Measurements from ENCODE around the gene PCYT2.
A peak's percentile ranks its signal among the peaks of the same experiment; 100 is the strongest.

PCYT2 gene

DNA sequence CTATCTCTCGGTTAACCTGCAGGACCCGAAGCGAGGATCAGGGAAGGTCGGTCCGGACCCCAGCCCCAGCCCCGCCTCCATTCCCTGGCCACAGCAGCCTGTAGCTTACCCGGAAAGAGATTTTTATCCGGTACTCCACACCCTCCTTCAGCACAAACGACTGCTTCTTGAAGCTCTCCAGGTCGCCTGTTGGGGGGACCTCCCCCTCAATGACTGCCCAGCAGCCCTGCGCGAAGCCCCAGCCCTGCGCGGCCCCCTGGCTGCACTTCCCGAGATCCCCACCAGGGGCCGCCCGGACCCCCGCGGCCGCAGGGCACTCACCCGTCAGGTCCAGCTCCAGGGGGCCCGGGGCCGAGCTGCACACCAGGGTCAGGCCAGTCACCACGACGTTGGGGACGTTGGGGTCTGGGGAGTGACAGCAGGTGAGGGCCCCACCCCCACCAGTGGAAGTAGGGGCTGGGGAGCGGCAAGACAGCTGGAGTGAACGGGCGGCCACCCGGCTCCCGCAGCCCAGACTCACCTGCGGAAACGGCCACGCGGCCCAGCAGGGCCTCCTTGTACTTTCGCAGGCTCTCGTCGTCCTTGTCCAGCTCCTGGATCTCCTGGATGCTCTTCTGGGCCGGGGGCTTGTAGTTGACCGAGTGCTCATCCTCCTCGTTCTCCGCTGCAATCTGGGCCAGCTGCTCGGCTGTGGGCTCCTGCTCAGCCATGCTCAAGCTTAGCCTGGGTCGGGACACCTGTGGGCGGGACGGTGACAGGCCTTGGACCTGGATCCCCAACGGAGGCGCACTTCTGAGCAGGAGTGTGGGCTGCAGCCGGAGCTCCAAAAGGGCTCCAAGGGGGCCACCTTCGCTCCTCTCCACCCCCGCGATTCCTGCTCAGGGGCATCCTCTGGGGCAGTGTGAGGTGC lies 41.7 kb downstream of the PCYT2 start:
- no peak for DNase-seq

DNA sequence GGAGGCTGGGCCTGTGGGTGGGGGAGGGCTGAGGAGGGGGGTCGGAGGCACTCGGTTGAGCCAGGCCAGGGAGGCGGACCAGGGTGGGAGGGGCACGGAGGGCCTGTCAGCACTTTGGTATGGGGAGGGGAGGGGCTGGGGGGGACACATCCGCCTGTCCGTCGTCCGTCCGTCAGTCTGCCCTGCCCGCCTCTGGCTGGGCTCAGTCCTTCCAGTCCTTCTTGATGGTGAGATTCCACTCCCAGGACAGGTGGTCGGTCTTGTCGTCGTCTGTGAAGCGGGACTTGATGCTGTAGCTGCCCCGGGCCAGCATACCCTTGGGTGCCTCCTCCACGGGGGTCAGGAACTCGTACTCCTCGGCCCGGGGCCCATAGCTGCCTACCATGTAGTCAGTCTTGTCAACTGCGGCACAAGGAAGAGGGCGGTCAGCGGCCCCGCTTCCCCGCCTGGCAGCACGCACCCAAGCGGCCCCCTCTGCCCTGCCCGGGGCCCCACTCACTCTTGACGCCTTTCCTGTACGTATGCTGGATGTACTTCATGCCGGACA lies 42.5 kb downstream of the PCYT2 start:
- DNase-seq, result no peak

DNA sequence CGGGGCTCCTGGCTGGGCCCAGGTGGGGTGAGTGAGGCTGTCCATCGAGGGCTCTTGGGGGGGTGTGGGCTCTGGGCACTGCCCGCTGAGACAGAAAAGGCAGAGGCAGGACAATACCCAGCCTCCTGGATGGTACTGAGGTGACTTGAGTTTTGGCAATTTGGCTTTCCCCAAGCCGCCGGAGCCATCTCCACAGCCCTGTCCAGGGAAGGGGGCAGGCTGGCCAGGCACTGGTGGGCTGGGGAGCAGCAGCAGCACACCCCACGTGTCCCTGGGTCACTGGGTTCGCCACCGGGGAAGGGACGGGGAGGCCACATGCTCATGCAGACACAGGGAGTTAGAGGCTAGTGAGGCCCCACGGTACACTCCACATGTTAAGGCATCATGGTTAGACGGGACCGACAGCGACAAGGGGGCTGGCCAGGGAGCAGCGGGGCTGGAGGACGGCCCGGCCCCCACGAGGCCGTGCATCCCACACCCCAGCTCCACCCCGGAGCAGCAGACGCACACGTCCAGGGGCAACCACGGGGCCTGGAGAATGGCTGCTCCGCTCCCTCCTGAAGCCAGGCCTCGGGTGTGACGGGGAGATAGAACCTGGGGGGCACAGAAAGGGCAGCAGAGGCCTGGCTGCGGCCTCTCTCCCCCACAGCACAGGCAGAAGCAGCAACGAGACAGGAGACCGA lies 43.1 kb downstream of the PCYT2 start:
- DNase-seq, result no peak

DNA sequence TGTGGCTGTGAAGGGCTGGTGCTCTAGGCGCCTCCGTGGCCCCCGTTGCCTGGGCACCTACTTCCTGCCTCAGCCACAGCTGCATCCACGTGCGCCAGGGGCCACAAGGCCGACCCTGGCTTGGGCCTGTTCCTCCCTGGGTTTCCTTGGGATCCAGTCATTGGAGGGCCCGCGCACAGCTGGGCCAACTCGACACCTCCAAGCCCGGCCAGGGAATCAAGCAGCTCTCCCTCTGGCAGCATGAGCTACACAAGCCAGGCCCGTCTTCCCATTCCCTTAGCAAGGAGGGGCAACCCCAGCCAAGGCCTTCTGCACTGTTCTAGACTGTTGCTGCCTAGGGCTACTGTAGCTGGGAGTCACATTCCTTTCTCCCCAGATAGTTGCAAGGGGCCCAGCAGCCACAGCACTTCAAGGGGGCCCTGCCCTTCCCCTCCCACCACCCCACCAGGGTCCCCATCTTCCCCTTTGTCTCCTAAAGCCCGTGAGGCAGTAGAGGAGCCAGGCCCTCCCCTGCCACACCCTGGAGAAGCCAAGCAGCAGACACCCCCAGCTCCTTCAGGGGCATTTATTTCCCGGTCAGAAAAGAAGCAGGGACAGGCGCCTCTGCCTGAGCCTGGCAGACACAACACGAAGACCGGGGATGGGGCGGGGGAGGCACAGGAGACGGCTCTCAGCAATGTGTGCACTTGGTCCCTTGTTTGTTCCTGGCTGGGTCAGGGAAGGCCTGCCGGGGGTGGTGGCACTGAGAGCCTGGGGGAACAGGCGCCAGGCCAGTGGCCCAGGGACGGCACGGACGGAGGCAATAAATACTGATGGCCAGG lies 43.8 kb downstream of the PCYT2 start:
- DNase-seq, result no peak

DNA sequence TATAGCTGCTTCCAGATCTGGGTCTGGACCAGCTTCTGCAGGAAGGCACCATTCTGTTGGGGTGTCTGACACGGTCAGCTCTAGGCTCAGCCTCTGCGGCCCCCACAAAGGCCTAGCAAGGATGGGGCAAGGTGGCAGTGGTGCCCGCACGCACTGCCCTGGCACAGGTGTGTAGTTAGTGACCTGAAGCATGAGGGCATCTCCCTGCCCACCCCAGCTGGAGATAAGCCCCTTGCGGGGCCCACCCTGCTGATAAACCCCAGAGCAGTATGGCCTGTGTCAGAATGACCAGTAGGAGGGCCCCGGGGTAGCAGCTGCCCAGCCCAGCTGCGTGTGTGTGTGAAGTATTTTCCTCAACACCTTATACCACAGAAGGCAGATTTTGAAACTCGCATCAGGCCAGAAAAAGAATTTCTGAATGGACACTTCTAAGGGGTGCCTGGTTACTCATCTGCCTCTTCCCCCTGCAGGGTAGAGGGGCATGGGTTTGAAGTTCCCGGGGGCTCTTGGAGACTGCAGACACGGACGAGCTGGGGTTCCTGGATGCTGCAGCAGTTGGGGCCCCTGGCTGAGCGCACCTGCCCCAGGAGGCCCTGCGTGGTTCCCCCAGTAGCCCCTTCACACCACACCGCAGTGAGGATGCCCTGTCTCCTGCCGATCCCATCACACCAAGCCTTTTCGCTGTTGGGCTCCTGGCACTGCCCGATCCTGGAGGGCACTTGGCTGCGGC lies 44.6 kb downstream of the PCYT2 start:
- DNase-seq, result no peak

DNA sequence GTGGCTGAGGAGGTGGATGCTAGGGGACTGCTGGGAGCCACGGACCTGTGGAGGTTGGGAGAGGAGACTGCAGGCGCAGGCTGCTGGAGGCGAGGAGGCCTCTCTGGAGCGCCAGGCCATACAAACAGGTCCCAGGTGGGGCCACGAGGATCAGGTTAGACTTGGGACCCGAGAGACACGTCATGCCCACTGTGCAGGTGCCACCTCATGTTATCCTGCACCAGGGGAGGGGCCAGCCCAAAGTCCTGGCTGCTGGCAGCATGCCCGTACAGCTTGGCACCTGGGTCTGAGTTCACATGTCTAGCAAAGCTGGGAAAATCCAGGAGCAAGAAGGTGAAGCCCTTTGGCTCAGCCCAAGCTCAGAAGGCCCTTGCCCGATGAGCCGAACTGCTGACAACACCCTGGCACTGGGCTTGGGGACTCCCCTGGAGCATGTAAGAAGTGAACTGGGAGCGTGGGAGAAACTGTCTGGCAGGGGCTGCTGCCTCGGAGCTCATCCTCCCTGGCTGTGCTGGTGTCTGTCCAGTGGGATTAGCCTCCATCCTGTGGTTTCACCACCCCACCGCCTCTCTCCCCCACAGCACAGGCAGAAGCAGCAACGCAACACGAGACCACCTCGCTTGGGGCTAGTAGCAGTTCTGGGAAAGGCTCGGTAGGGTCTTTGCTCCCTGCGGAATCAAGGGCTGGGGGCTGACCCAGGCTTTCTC lies 45.3 kb downstream of the PCYT2 start:
- DNase-seq, result no peak

DNA sequence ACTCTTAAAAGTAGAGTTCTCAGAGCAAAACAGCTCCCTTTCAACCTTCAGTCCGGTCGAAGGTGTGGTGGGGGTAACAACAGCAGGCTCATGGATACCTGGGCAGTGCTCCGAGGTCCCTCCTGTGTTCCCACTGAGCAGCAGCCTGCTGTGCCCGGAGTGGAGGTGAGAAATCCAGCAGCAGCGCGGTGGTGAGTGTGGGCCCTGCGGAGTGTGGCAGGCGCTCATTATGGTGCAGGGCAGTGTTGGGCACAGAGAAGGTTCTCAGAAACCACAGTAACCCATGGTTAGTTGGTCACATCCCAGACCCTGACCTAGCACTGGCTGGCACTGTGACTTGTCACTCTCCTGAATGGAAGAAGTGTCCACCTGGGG lies 45.9 kb downstream of the PCYT2 start:
- no peak for DNase-seq

DNA sequence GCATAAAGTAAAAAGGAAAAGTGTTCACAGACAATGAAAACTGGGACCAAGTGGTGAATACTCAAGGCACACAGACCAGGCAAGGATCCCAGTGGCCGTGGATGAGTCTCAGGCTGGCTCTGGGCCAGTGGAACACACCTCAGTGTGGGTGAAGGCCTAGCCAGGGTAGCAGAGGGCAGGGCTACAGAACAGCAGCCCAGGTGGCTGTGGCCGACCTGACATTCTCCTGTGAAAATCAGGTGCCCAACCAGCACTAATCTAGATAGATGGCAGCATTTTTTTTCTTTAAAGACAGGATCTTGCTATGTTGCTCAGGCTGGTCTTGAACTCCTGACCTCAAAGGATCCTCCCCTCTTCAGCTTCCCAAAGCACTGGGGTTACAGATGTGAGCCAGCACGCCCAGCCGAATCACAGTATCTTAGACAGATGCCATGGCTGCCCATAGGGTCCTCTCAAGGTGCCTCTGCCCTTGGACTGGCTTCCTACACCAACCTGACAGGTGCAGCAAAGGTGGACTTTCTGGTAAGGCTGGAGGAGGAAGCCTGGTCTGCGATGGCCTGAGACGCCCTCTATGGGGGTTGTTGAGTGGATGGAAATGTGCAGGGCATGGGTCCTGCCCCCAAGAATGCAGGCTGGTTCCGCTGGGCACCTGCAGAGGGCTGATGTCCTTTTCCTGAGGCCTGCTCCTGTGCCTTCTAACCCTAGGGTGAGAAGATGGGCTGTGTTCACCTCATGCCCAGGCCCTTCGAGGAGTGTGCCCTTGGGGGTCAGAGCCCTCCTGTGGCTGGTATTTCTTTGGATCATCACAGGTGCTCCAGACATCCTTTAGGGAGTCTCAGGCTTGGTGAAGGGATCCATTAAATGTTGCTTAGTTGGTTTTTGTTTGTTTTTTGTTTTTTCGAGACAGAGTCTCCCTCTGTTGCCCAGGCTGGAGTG lies 47.1 kb downstream of the PCYT2 start:
- no peak for DNase-seq

DNA sequence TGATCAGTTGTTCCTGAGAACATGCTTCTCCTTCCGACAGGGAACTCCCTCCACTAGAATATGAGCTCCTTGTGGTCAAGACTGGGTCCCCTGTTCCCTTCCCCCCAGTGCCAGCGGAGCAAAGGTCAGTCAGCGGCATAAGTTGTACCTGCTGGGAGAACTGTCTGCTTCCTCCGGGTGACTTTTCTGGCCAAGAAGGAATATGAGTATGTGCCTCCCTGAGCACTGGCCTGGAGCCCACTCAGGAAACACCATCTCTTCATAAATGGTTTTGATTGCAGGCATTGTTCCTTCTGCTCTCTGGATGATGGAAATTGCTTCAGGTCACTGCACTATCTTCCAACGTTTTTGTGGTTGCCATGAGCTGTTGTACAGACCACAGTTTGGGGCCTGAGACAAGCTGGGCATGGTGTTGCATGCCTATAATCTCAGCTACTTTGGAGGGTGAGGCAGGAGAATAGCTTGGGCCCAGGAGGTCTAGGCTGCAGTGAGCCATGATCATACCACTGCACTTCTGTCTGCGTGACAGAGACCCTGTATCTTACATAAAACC lies 48.0 kb downstream of the PCYT2 start:
- no peak for DNase-seq

DNA sequence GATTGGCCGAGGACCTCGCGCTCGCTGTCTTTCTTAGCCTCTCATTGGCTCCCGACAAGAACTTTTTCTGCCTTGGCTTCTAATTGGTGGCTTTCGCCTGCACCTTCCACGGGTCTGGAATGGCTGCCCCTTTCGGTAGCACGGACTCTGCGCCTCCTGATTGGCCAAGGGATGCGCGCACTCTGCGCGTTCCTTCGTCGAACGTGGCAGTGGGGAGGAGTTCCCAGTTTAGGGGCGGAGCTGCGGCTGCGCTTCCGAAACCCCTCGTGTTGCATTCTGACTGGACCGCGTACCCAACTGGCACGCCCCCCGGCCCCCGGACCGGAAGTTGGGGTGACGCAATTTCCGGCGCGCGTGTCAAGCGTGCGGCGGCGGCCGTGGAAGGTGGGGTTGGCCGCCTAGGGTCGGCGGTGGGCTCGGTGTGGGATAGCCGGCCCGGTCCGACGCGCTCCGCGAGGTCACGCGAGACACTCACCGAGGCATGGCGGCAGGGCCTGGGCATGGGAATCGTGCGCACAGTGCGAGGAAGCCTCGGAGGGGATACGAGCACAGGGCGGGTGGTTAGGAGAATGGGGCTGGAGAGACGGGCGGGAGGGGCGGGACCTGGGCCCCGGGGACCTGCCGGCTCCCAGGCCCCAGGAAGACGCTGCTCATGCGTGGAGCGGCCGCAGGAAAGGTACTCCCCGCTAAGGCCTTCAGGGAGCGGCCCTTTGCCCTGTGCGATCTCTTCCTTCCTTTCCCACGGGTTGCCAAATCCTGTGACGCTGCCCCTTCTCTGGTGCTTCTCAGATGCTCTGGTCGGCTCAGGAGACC lies 50.2 kb downstream of the PCYT2 start:
- DNase-seq, result peak; percentile 100

DNA sequence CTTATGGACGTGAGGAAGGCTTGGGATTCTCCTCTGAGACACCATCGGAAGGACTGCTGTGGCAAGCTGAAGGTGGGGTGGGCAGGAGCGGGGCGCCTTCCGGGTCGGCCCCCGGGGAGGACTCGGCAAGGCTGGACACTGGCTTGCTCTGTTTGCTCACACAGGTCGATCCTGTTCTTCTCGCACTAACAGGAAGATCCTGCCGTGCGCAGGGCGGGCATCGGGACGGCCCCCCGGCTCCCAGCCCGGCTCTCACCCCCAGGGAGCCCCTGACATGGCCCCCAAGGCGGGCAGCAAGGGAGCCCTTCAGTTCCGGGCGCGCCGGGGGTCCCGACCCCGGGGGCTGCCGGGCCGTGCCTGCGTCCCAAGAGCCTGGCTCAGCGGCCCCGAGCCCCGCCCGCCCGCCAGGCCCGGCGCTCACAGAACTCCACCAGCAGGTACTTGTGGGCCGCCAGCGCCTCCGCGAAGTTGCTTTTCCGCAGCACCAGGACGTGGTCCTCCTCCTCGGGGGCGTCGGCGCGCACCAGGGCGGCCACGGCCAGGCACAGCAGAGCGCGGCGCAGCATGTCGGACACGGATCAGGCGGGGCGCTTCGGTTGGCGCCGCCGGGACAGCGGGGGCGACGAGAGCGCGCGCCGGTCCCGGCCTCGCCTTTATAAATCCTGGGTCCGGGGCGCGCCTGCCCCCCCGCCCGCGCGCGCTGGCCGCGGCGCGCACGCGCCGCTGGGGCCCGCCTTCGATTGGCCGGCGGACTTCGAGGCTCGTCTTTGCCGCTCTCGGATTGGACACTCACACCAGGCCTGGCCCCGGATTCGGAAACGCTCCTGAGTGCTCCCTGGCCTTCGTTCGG lies 51.1 kb downstream of the PCYT2 start, which contains the start of gene P4HB:
Gene P4HB, minus strand, starts transcription at position 630 of the 850 bp plus-strand sequence. Its CDS starts 64 bp downstream, at position 566.
- peak; percentile 48 for DNase-seq

DNA sequence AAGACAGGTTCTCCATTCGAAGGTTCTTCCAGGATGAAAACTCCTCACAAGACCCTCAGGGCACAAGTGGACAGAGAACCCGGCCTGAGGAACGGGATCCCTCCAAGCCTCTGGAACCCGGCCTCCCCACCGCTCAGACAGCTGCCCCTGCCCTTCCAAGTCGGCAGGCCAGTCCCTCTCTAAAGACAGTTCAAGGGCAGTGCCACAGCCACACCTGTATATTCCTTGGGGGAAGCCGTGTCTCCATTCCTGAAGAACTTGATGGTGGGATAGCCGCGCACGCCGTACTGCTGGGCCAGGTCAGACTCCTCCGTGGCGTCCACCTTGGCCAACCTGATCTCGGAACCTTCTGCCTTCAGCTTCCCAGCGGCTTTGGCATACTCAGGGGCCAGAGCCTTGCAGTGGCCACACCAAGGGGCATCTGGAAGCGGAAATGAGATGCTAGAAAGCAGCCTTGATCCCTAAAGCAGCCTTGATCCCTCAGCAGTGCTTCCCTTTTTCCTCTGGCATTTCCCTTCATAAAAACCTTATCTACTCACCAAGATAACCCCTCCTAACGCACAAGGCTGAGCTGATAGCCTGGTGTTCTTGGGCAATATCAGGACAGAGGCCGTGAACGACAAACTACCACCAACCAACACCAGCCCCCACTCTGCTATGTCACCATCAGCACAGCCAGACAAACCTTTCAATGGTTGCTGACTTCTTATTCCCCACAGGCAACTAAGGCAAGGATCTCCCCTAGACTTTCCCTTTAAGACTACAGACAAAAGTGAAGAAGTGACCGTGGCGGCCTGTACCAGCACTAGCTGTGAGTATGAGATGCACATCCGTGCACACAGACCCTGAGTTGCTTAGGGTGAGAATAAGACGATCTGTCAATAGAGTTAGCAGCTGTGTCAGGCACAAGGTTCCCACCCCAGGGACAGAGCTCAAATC lies 52.0 kb downstream of the PCYT2 start:
- DNase-seq, result no peak

DNA sequence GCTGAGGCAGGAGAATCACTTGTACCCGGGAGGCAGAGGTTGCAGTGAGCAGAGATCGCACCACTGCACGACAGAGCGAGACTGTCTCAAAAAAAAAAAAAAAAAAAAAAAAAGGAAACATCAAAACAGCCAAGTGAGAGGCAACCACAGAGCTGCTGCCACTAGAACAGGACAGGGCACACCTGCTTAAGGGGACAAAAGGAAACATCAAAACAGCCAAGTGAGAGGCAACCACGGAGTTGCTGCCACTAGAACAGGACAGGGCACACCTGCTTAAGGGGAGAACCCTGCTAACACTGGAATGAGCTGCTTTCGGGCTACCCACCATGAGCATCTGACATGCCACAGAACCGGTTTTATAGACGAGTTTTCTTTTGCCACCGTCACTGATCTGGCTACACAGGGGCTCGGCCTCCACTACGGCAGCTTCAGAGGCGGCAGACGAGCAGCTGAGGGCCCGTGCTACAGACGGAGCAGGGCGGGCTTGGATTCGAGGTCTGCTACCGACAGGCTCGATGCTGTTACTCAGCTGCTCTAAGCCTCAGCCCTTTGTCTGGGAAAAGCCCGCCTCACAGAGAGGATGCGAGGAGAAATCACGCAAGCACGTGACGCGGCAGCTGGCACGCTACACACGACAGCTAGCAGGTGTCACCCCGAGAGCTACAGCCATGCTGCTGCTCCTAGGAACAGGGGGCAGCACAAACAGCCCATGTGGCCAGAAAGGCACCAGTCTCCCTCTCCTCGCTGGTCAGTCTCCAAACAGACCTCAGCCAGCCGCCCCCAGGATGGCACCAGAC lies 52.8 kb downstream of the PCYT2 start:
- DNase-seq, result no peak

DNA sequence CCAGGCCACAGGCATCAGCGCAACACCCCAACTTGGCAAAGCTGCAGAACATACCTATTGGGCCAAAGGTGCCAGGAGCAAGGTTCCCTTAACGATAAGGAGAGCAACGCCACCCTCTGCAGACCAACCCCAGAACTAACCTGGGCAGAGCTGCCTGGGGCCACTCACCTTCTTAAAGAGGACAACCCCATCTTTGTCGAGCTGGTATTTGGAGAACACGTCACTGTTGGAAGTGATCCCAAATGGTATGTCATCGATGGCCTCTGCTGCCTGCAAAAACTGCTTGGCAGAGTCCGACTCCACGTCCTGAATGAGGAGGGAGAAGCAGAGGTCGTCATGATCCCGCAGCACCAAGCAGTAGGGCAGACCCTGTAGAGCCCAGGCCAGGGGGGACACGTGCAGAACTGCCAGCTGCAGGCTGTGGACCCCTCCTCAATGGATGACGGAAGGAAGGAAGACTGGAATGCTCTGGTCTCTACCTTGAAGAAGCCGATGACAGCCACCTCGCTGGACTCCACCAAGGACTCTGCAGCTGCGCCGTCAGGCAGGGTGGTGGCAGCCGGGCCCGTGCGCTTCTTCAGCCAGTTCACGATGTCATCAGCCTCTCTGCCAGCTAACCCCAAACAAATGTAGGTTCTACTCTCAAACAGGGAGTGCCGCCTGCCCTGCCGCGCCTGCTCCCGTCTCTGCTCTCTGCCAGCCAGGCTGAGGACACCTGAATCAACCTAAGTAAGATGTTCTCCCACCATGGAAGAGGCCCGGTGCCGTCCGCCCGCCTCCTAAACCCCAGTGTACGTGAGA lies 56.0 kb downstream of the PCYT2 start:
- DNase-seq, result no peak

DNA sequence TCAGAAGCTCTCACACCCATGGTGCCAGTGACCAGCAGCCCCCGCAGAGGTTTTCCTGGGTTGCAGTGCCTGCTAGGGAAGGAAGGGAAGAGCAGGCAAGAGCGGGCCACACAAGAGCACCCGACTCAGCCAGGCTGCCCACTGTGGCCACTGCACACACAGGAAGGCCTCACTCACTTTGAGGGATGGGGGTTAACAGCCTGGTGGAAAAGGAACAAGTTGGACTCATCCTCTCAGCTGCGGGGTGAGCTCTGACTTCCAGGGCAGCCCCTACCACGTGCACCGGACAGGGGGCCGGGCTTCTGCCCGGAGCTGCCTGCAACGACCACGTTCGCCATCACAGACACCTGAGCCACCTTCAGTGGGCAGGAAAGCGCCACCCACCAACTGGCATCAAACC lies 59.0 kb downstream of the PCYT2 start:
- DNase-seq, result no peak

All from NCI-H146 (cell line).